ENCODE results near the gene FAM167B.

DNA sequence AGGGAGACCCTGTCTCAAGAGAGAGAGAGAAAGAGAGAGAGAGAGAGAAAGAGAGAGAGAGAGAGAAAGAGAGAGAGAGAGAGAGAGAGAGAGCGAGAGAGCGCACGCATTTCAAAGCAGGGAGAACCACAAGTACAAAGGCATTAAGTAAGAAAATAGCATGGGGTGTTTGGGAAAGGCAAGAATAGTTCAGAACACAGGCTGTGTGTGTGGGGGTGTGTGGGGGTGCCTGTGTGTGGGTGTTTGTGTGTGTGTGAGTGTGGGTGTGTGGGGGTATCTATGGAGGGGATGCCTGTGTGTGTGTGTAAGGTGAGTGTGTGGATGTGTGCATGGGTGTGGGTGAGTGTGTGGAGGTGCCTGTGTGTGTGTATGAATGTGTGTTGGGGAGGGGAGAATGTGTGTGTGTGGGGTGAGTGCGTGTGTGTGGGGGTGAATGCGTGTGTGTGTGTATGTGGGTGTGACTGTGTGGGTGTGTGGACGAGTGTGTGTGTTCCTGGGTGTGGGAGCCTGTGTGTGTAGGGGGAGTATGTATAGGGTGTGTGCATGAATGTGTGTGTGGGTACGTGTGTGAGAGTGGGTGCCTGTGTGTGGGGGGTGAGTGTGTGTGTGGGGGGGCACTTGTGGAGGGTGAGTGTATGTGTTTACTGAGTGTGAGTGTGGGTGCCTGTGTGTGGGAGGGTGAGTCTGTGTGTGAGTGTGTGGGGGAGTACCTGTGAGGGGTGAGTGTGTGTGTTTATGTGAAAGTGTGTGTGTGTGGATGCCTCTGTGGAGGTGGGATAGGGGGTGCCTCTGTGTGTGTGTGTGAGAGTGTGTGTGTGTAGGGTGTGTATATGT lies 25.8 kb downstream of the FAM167B start:
- TF ChIP-seq FOXA1 (IDR thresholded peaks at IDR 0.05) (no peak), CTCF (IDR thresholded peaks at IDR 0.05; ENCODE audit: low read depth, low read length, missing input control) (no peak), JUND (IDR thresholded peaks at IDR 0.05) (no peak), EGR1 (IDR thresholded peaks at IDR 0.05; ENCODE audit: low read depth in 2 of 2) (no peak), TAF1 (conservative IDR thresholded peaks at IDR 0.05) (no peak), GABPA (IDR thresholded peaks at IDR 0.05 in 1 of 2, conservative IDR thresholded peaks at IDR 0.05 in 1 of 2) (no peak), RAD21 (IDR thresholded peaks at IDR 0.05) (no peak)
- TF ChIP-seq, protein P1, sequence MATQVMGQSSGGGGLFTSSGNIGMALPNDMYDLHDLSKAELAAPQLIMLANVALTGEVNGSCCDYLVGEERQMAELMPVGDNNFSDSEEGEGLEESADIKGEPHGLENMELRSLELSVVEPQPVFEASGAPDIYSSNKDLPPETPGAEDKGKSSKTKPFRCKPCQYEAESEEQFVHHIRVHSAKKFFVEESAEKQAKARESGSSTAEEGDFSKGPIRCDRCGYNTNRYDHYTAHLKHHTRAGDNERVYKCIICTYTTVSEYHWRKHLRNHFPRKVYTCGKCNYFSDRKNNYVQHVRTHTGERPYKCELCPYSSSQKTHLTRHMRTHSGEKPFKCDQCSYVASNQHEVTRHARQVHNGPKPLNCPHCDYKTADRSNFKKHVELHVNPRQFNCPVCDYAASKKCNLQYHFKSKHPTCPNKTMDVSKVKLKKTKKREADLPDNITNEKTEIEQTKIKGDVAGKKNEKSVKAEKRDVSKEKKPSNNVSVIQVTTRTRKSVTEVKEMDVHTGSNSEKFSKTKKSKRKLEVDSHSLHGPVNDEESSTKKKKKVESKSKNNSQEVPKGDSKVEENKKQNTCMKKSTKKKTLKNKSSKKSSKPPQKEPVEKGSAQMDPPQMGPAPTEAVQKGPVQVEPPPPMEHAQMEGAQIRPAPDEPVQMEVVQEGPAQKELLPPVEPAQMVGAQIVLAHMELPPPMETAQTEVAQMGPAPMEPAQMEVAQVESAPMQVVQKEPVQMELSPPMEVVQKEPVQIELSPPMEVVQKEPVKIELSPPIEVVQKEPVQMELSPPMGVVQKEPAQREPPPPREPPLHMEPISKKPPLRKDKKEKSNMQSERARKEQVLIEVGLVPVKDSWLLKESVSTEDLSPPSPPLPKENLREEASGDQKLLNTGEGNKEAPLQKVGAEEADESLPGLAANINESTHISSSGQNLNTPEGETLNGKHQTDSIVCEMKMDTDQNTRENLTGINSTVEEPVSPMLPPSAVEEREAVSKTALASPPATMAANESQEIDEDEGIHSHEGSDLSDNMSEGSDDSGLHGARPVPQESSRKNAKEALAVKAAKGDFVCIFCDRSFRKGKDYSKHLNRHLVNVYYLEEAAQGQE (IDR thresholded peaks at IDR 0.05) = no peak
- TF ChIP-seq, protein P2, sequence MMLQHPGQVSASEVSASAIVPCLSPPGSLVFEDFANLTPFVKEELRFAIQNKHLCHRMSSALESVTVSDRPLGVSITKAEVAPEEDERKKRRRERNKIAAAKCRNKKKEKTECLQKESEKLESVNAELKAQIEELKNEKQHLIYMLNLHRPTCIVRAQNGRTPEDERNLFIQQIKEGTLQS (IDR thresholded peaks at IDR 0.05) = no peak
- TF ChIP-seq, protein P3, sequence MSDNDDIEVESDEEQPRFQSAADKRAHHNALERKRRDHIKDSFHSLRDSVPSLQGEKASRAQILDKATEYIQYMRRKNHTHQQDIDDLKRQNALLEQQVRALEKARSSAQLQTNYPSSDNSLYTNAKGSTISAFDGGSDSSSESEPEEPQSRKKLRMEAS (IDR thresholded peaks at IDR 0.05) = no peak
